M059J (cell line): ENCODE measurements around the gene ASPRV1. TPM values are rescaled to one million over a fixed set of nuclear protein-coding genes. Genes with fewer than 3 reads are reported as not detected.
"Not testable (repeated sequence)": the region's sequence is repeated elsewhere in the genome, so short reads cannot be mapped to it uniquely, and the experiment has no call there.

Source experiments
- DNase-seq: peaks from one replicate; pipeline ENCODE4 v3.0.0-alpha.2; 2012; ENCODE audit warnings: low read depth
- total RNA-seq: library from RNA; depleted of rRNA; stranded (reverse); fragments of >200 nt; shearing (Covaris generic); gene quantifications from 2 replicates; pipeline ENCODE4 v1.2.3, GENCODE V29; 2014; rRNA removed

The ASPRV1 gene
- total RNA-seq = 0.15 and 0.49 TPM in 2 replicates

GRCh38 chr2:69961496-69961895, at the start of gene ASPRV1:
TSS of gene ASPRV1 (minus strand) at chr2:69961631. CDS start at chr2:69961436, 195 bp downstream.
- DNase-seq = no peak

GRCh38 chr2:70010576-70011111, 49.2 kb upstream of the ASPRV1 start:
- DNase-seq = no peak

GRCh38 chr2:70009762-70010575, 48.5 kb upstream of the ASPRV1 start:
- DNase-seq = peak; percentile 8

GRCh38 chr2:70008290-70008689, 46.9 kb upstream of the ASPRV1 start:
- no peak for DNase-seq

- no peak for DNase-seq
Observed at GRCh38 chr2:70007151-70007550, 45.7 kb upstream of the ASPRV1 start.

GRCh38 chr2:70006447-70006784, 45.0 kb upstream of the ASPRV1 start:
- DNase-seq = no peak

- DNase-seq = no peak
Observed at GRCh38 chr2:70005752-70006446, 44.5 kb upstream of the ASPRV1 start.

- no peak for DNase-seq
Observed at GRCh38 chr2:70005216-70005615, 43.8 kb upstream of the ASPRV1 start.

GRCh38 chr2:70003093-70003830, 41.8 kb upstream of the ASPRV1 start:
- no peak for DNase-seq

- no peak for DNase-seq
Observed at GRCh38 chr2:70002241-70002899, 40.9 kb upstream of the ASPRV1 start.

GRCh38 chr2:70000529-70000928, 39.1 kb upstream of the ASPRV1 start:
- not testable (repeated sequence) for DNase-seq

GRCh38 chr2:69998761-69999160, 37.3 kb upstream of the ASPRV1 start:
- no peak for DNase-seq

- DNase-seq = peak; percentile 90
Observed at GRCh38 chr2:69997015-69997830, 35.8 kb upstream of the ASPRV1 start.

- no peak for DNase-seq
Observed at GRCh38 chr2:69995511-69995910, 34.1 kb upstream of the ASPRV1 start.

GRCh38 chr2:69994166-69994565, 32.7 kb upstream of the ASPRV1 start:
- DNase-seq = no peak

GRCh38 chr2:69993708-69994107, 32.3 kb upstream of the ASPRV1 start:
- DNase-seq = no peak

GRCh38 chr2:69993048-69993565, 31.7 kb upstream of the ASPRV1 start:
- DNase-seq = no peak

GRCh38 chr2:69992310-69993047, 31.0 kb upstream of the ASPRV1 start:
- DNase-seq = no peak

- DNase-seq = no peak
Observed at GRCh38 chr2:69989441-69990105, 28.1 kb upstream of the ASPRV1 start.
